NCI-H510A treated with DMSO at 0.1 percent for 48 hours (cell line): ENCODE results near the gene SRSF7.
"Not testable (repeated sequence)": the region's sequence is repeated elsewhere in the genome, so short reads cannot be mapped to it uniquely, and the experiment has no call there.

Experiments
- DNase-seq: peaks from one replicate; lab custom pipeline; 2025; lab: John Stamatoyannopoulos, UW

The SRSF7 gene

DNA sequence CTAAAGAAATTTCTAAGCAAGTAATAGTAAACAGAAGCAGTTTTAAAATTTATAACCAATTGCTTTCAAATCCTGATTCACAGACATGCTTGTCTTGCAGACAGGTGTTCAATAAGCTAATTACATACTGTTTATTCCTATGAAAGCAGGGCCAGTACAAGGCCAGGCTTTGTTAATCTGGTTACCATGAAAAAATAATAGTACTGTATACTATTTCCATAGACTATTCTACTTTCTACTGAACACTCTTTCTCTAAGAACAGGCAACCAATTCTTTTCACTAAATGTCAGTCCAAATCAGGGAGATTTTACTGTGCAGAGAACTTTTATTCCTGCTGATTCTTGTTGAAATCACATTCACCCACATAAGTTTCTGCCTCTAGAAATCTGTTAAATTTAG, 2.9 kb upstream of the SRSF7 start:
- DNase-seq: no peak

- peak; percentile 69 for DNase-seq
These were observed 642 bp upstream of the SRSF7 start for GRCh38 chr2:38751596-38752410.

DNA sequence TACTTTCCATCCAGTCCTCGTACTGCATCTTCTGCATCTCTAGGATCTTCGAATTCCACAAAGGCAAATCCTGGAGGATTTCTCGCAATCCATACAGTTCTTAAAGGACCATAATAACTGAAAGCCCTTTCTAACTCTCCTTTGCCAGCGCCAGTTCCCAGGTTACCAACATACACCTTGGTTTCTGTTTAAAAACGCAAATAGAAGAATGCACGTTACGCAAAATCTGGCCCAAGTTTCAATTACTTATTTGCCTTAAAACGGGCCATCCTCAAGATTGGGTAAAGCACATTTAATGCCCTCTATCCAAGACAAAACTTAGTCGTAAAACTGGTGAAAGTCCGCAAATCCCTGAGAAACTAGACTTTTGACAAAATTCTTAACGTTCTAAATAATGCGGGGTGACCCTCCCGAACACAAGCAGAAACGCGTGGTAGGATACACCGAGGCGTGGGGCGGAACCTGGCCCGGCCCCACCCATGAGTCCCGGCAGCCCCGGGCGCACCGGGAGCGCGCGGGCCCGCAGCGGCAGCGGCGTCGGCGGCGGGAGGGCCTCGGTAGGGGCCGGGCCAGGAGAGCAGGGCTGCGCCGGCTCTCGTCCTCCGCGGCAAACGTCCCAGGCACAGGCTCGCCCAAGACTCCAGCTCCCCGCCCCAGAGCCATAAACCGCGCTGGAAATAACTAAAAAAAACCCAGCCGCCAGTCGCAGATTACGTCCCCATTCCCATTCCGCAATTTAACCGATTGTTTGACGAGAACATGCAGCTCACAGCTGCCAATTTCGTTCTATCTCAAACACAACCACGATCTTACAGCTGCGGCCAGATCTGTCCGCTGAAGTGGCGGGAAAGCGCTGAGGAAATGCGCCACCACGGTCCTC, 910 bp downstream of the SRSF7 start:
- no peak for DNase-seq

GRCh38 chr2:38748943-38749804, 2.0 kb downstream of the SRSF7 start:
- DNase-seq: no peak

DNA sequence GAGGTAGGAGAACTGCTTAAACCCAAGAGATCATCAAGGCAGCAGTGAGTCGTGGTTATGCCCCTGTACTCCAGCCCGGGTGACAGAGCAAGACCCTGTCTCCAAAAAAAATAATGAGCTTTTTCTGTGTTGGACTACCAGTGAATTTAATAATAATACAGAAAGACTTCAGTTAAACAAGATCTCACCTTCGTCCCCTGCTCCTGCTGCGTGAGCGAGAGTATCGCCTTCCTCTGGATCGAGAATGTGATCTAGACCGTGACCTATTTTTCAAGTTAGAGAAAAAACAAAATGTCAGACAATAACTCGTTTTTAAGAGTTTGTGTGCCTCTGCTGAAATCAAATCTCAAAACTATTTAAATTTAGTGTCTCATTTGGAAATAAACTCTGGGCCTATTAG, 2.8 kb downstream of the SRSF7 start:
- no peak for DNase-seq

- no peak for DNase-seq
These were observed 3.3 kb downstream of the SRSF7 start for GRCh38 chr2:38747819-38748218.

DNA sequence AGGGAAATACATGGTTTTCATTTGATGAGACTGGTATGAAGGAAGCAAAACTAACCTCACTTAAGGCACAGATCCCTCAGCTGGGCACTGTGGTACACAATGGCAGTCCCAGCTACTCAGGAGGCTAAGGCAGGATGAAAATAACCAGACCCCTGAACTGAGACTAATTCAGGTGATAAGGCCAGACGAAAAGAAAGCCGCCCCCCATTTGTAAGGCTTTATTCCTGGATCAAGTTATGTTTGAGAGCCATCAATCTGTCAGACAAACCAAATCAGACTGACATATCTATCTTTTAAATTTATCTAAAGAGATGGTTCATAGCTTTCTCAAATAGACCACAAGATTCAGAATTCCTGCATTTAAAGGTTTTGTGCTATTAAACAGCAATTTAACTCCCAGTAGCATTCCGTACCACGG, 4.1 kb downstream of the SRSF7 start:
- DNase-seq: no peak

GRCh38 chr2:38745267-38745666, 5.9 kb downstream of the SRSF7 start:
- DNase-seq: no peak

- DNase-seq: no peak
These were observed 6.8 kb downstream of the SRSF7 start for GRCh38 chr2:38744399-38744780.

DNA sequence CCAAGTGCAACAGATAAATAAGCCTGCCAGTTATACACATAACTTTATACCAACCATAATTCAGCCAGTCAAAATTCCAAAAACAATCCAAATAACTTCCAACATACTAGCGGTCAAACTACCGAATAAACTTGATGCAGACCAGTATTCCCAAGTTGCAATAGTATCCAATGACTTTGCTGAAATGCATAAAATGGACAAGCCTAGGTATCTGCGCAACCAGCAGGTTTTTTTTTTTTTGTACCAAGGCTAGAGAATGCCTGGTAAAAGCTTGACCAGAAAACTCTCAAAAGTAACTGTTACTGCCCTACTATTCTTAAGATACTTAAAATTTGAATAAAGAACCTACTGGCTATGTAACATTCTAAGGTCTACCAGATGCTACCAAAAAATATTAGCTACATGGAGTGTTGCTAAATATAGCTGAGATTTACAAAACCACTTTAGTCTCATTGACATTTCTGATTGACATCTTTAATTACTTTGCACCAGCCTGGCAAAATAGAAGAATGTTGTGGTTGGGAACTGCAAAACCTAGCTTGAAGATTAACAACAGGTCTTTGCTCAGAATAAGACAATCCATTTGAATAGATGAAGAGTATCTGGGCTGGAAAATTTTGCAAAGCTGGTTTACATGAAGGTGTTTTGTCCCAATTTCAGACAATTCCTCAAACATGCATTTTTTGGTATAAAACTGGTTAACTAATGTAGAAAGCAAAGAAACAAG, 7.3 kb downstream of the SRSF7 start:
- no peak for DNase-seq

DNA sequence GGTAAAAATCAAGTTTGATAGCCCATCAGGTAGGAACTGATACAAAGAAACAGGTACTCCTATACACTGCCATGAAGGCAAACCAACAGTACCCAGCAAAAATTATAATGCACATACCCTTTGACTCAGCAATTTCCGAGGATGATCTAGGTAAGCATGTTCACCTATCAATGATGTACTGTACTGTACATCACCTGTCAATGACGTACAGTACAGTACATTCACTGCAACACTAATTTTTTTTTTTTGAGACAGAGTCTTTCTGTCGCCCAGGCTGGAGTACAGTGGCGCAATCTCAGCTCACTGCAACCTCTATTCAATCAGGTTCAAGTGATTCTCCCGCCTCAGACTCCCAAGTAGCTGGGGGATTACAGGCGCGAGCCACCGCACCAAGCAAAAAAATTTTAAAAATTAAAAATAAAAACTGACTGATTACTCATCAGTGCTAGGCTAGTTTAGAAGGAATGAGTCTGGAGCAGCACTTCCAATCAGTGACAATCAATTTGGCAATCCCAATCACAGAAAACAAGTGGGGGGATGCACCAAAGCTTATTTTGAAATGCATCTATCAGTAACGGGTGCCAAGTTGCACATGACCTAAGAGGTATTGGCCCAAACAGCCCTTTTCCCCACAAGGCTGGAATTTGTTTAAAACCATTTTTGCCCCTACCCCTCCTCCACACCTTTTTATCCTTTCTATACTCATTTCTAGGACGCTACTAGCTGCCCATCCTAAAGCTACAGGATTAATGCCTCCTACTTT, 8.2 kb downstream of the SRSF7 start:
- no peak for DNase-seq

- DNase-seq: peak; percentile 40
These were observed 10.1 kb downstream of the SRSF7 start for GRCh38 chr2:38740851-38741731.

GRCh38 chr2:38739524-38739923, 11.6 kb downstream of the SRSF7 start:
- DNase-seq: no peak

DNA sequence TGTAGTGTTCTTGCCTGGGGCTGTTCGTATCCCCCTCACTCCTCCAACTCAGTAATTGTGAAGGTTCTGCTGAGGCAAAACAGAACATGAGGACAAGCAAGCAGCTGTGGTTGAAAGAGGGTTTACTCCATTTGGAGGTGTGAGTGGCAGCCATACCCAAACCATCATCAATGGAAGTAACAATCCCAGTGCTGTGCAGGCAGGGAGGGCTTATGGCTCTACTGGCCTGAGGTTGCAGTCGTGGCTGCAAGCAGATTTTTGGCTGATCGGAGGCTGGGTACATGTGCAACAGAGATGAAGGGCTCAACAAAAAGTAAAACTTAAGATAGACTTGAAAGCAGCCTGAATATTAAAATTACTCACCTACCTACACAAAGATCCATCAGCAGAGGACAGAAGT, 13.2 kb downstream of the SRSF7 start:
- no peak for DNase-seq

GRCh38 chr2:38737000-38737698, 14.0 kb downstream of the SRSF7 start:
- not testable (repeated sequence) for DNase-seq

- DNase-seq: no peak
These were observed 15.2 kb downstream of the SRSF7 start for GRCh38 chr2:38735999-38736320.

GRCh38 chr2:38734299-38735058, 16.7 kb downstream of the SRSF7 start:
- no peak for DNase-seq

- DNase-seq: no peak
These were observed 17.7 kb downstream of the SRSF7 start for GRCh38 chr2:38733300-38733971.
